ENCODE measurements around the gene ART4.
A peak's percentile ranks its signal among the peaks of the same experiment; 100 is the strongest.

The ART4 gene

DNA sequence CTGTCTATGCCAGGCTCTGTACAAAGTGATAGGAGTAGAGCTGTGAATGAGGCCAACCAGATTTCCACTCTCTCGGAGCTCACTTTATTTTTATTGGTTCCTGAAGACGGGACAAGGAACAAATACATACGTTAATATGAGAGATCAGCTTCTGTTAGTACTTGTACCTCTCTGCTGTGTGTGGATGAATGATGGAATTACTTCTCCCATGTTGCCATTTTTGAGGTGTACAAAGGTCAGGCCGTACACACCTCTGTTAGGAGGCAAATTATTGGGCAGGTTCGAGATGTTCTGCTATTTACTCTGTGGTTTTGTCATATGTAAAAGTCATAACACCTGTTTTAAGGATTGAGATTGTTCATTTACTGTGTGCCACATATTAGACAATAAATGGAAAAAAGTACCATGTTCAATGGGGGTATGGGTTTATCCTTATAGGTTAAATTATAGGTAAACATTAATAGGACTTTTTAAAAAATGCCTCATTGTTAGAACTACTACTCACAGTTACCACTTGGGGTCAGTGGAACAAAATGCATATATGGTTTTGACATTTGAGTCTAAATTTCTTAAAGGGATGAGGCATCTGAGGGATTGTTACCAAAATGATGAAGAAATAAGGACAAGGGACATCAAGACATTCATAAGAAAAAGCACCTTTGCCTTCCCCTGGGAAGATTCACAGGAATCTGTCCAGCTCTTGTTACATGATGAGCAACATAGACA, 66.9 kb downstream of the ART4 start:
- H3K4me3 ChIP-seq (ENCODE audit: low read depth, low read length): no peak overlapping the region
- no peak for DNase-seq (ENCODE audit: low read depth)
- in situ Hi-C loops (cut with HindIII; ENCODE audit: low sequenced_read_pairs): no loop called here
- TF ChIP-seq, protein P1, sequence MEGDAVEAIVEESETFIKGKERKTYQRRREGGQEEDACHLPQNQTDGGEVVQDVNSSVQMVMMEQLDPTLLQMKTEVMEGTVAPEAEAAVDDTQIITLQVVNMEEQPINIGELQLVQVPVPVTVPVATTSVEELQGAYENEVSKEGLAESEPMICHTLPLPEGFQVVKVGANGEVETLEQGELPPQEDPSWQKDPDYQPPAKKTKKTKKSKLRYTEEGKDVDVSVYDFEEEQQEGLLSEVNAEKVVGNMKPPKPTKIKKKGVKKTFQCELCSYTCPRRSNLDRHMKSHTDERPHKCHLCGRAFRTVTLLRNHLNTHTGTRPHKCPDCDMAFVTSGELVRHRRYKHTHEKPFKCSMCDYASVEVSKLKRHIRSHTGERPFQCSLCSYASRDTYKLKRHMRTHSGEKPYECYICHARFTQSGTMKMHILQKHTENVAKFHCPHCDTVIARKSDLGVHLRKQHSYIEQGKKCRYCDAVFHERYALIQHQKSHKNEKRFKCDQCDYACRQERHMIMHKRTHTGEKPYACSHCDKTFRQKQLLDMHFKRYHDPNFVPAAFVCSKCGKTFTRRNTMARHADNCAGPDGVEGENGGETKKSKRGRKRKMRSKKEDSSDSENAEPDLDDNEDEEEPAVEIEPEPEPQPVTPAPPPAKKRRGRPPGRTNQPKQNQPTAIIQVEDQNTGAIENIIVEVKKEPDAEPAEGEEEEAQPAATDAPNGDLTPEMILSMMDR (IDR thresholded peaks at IDR 0.05; ENCODE audit: low read depth, low read length, missing control alignments): no peak

DNA sequence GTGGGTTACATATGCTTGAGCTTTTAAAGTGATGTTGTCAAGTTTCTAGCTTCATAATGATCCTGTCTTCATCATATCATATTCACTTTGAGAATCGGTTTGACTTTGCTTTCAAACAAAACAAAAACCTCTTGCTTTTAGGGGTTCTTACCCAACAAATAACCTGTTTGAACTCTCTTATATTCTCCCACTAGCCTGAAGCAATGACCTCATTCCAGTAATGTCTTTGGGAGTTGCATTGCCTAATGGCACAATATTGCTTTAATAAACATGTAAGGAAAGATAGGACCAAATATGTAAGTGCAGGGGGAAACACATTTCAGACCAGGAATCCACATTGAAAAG, 67.7 kb downstream of the ART4 start:
- in situ Hi-C loops (cut with HindIII; ENCODE audit: low sequenced_read_pairs): no loop called here
- peak overlapping the region; percentile 74 for H3K4me3 ChIP-seq (ENCODE audit: low read depth, low read length)
- no peak for DNase-seq (ENCODE audit: low read depth)
- TF ChIP-seq, protein P1 (IDR thresholded peaks at IDR 0.05; ENCODE audit: low read depth, low read length, missing control alignments): no peak
